SU-DHL-6 (cell line): Measurements from ENCODE around the gene MICAL1.
A peak's percentile ranks its signal among the peaks of the same experiment; 100 is the strongest.

Experiments
- H2AFZ ChIP-seq: fragments of 200-600 bp; sonication (generic); 2 replicates; pipeline ENCODE4 v1.6.1; 2014; ENCODE audit warnings: low read depth, mild to moderate bottlenecking, moderate library complexity, mixed read lengths, antibody characterized with exemption, low read length; ENCODE audit not compliant: severe bottlenecking
- H3F3A ChIP-seq: fragments of 200-600 bp; shearing (Covaris generic); 2 replicates; pipeline ENCODE4 v1.6.0; 2016; ENCODE audit warnings: antibody characterized with exemption, mild to moderate bottlenecking; ENCODE audit not compliant: insufficient read depth
- H3K27ac ChIP-seq: fragments of 200-600 bp; sonication (generic); 2 replicates; pipeline ENCODE4 v1.5.1; 2016; ENCODE audit warnings: low read depth, mild to moderate bottlenecking, low read length, moderate library complexity, mixed read lengths
- H3K27me3 ChIP-seq: fragments of 200-600 bp; sonication (generic), shearing (Covaris generic); 2 replicates; pipeline ENCODE4 v1.6.0; 2014; ENCODE audit warnings: mild to moderate bottlenecking, low read length
- H3K36me3 ChIP-seq: fragments of 200-600 bp; sonication (generic); 2 replicates; pipeline ENCODE4 v1.6.1; 2014; ENCODE audit warnings: mild to moderate bottlenecking, low read length, mixed read lengths
- H3K4me2 ChIP-seq: fragments of 300-600, 200-600 bp; shearing (Covaris generic), sonication (generic); 2 replicates; pipeline ENCODE4 v1.6.0; 2014; ENCODE audit warnings: low read length, low read depth, mild to moderate bottlenecking; ENCODE audit not compliant: poor library complexity, severe bottlenecking
- H3K4me3 ChIP-seq: fragments of 200-600 bp; sonication (generic); 2 replicates; pipeline ENCODE4 v1.5.1; 2014; ENCODE audit warnings: antibody characterized with exemption, low read length, mild to moderate bottlenecking, mixed read lengths; ENCODE audit not compliant: insufficient read depth, poor library complexity, severe bottlenecking
- H3K79me2 ChIP-seq: fragments of 200-600 bp; sonication (generic); 2 replicates; pipeline ENCODE4 v1.6.1; 2014; ENCODE audit warnings: mild to moderate bottlenecking, low read length, moderate library complexity; ENCODE audit not compliant: insufficient read depth
- H3K9ac ChIP-seq: fragments of 200-600 bp; sonication (generic); 2 replicates; pipeline ENCODE4 v1.7.0; 2014; ENCODE audit warnings: mild to moderate bottlenecking, low read length
- H3K9me2 ChIP-seq: fragments of 200-600 bp; sonication (generic); replicated peaks from 2 replicates; pipeline ENCODE4 v1.6.1; 2014; ENCODE audit warnings: low read length; ENCODE audit not compliant: insufficient read depth
- H3K9me3 ChIP-seq: fragments of 200-600 bp; sonication (generic); 2 replicates; pipeline ENCODE4 v1.6.1; 2014; ENCODE audit warnings: low read length, mixed read lengths; ENCODE audit not compliant: insufficient read depth
- H4K20me1 ChIP-seq: fragments of 200-600 bp; sonication (generic); 2 replicates; pipeline ENCODE4 v1.6.1; 2014; ENCODE audit warnings: low read depth, mild to moderate bottlenecking, antibody characterized with exemption, low read length, moderate library complexity, mixed read lengths
- CTCF ChIP-seq: fragments of 200-600 bp; sonication (generic); IDR thresholded peaks from one replicate; pipeline ENCODE4 v1.5.1; 2017; ENCODE audit warnings: antibody characterized with exemption, mild to moderate bottlenecking, low read length, moderate library complexity; ENCODE audit not compliant: insufficient read depth, poor library complexity, severe bottlenecking
- EZH2phosphoT487 ChIP-seq: fragments of 200-600 bp; sonication (generic), shearing (Covaris generic); conservative IDR thresholded peaks from 2 replicates; pipeline ENCODE4 v1.6.1; 2018; ENCODE audit warnings: mild to moderate bottlenecking, antibody characterized with exemption, low read length, moderate library complexity, mixed read lengths

The MICAL1 gene

DNA sequence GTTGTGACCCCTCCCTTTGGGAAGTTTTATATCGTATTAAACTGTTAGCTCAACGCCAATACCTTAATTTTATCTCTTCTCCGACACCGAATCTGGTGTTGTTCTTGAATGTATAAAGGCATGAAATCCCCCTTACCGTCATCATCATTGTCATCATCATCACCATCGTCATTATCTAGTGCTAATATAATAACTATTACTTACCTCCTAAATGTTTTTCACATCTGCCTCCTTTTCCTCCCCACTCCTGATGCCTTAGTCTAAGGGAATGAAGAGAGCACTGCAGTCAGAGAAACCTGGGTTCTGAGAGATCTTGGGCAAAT, 28.1 kb upstream of the MICAL1 start:
- Histone ChIP-seq H3K36me3 (peaks cover 16% of the 10 kb centered on the region), H3K9me2 (no peaks in the 10 kb centered on the region), H2AFZ (peak overlapping the region; percentile 96), H3K9ac (peak overlapping the region; percentile 60), H3K27ac (no peak overlapping the region), H3K4me2 (peak overlapping the region; percentile 81), H3K4me3 (peak overlapping the region; percentile 58), H4K20me1 (peaks cover 5% of the 10 kb centered on the region; the same call in 1 of the 2 replicates), H3F3A (peaks cover 6% of the 10 kb centered on the region; the same call in 1 of the 2 replicates), H3K79me2 (peaks cover 42% of the 10 kb centered on the region), H3K9me3 (no peaks in the 10 kb centered on the region), H3K27me3 (no peaks in the 10 kb centered on the region)
- no peak for TF ChIP-seq CTCF
- TF ChIP-seq EZH2phosphoT487, result no peak

DNA sequence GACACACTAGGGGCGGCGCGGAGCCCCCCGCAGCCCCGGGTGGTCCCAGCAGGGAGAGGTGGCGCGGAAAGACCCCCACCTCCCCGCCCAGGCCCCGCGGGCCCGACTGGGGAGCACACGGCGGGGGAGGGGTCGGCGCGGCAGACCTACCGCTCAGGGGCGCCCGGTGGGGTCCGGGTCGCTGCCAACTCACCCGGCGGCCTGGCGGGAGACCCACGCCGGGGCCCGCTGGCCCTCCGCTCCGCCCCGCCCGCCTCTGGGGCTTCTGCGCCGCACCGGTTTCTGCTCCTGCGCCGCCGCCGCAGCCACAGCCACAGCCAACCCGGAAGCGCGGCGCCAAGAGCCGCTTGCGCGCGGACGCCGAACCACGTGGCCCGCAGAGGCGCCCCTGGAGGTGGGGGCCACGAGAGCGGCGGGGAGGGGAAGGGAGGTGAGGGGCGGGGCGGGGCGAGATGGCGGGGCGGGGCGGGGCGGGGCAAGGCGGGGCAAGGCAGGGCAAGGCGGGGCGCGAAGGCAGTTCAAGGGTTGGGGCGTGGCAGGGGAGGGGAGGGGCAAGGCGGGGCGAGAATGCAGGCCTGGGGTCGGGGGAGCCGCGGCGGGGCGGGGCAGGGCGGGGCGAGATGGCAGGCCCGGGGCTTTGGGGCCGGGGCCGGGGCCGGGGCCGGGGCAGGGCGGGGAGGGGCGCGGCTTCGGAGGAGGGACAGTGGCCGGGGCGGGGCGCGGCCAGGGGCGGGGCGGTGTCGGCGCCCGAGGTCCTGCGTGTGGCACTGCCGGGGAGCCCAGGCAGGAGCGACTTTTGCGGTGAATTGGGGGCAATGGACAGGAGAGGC, 27.5 kb upstream of the MICAL1 start, which contains the start of gene ZBTB24:
Gene ZBTB24, minus strand, starts transcription at position 315 of the 830 bp plus-strand sequence. CDS start 1,193 bp downstream, outside the sequence.
- no peaks in the 10 kb centered on the region for H3K27me3 ChIP-seq
- peaks cover 11% of the 10 kb centered on the region; the same call in 1 of the 2 replicates for H4K20me1 ChIP-seq
- no peaks in the 10 kb centered on the region for H3K9me2 ChIP-seq
- peak within 1 kb of the TSS; percentile 81 for H3K4me2 ChIP-seq
- peaks cover 18% of the 10 kb centered on the region for H3K36me3 ChIP-seq
- peaks cover 48% of the 10 kb centered on the region for H3K79me2 ChIP-seq
- peak within 1 kb of the TSS; percentile 72 for H3K4me3 ChIP-seq
- peak within 1 kb of the TSS; percentile 96 for H2AFZ ChIP-seq
- H3K27ac ChIP-seq, result peak within 1 kb of the TSS; percentile 35
- peaks cover 6% of the 10 kb centered on the region; the same call in 1 of the 2 replicates for H3F3A ChIP-seq
- peak within 1 kb of the TSS; percentile 98 for H3K9ac ChIP-seq
- no peak for TF ChIP-seq EZH2phosphoT487
- no peaks in the 10 kb centered on the region for H3K9me3 ChIP-seq

GRCh38 chr6:109480993-109481480, 25.5 kb upstream of the MICAL1 start:
- H3K9me2 ChIP-seq, result no peaks in the 10 kb centered on the region
- H4K20me1 ChIP-seq, result peaks cover 19% of the 10 kb centered on the region; the same call in 1 of the 2 replicates
- peaks cover 18% of the 10 kb centered on the region for H3K36me3 ChIP-seq
- no peak overlapping the region for H3K27ac ChIP-seq
- peak overlapping the region; percentile 98 for H3K9ac ChIP-seq
- peaks cover 69% of the 10 kb centered on the region for H3K79me2 ChIP-seq
- no peak overlapping the region for H2AFZ ChIP-seq
- no peaks in the 10 kb centered on the region for H3K27me3 ChIP-seq
- peak overlapping the region; percentile 71 for H3K4me2 ChIP-seq
- H3K4me3 ChIP-seq, result peak overlapping the region; percentile 72
- no peaks in the 10 kb centered on the region for H3K9me3 ChIP-seq
- TF ChIP-seq EZH2phosphoT487 (no peak), CTCF (no peak)
- peaks cover 6% of the 10 kb centered on the region; the same call in 1 of the 2 replicates for H3F3A ChIP-seq
